Measurements from ENCODE around the gene ANO7.

The ANO7 gene

DNA sequence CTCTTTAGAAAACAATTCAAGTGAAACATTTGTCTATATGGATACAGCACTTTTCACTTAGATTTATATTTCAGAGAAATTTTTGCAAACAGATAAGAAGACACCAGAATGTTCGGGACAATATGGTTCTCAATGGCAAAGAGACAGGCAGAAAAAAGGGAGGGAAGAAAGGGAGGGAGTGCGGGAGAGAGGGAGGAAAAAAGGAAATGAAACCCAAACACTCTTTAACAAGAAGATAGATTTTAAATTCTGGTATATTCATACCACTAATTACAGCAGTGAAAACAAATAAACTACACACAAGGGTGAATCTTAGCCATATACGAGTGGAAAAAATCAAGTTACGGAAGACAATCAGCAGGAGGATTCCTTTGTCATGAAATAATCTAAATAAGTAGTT lies 42.2 kb upstream of the ANO7 start:
- TF ChIP-seq, protein P1, sequence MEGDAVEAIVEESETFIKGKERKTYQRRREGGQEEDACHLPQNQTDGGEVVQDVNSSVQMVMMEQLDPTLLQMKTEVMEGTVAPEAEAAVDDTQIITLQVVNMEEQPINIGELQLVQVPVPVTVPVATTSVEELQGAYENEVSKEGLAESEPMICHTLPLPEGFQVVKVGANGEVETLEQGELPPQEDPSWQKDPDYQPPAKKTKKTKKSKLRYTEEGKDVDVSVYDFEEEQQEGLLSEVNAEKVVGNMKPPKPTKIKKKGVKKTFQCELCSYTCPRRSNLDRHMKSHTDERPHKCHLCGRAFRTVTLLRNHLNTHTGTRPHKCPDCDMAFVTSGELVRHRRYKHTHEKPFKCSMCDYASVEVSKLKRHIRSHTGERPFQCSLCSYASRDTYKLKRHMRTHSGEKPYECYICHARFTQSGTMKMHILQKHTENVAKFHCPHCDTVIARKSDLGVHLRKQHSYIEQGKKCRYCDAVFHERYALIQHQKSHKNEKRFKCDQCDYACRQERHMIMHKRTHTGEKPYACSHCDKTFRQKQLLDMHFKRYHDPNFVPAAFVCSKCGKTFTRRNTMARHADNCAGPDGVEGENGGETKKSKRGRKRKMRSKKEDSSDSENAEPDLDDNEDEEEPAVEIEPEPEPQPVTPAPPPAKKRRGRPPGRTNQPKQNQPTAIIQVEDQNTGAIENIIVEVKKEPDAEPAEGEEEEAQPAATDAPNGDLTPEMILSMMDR (IDR thresholded peaks at IDR 0.05; ENCODE audit: borderline replicate concordance, insufficient read depth, low read depth, low read length), result no peak
- H3K4me3 ChIP-seq (ENCODE audit: low read depth, low read length), result no peak overlapping the region

DNA sequence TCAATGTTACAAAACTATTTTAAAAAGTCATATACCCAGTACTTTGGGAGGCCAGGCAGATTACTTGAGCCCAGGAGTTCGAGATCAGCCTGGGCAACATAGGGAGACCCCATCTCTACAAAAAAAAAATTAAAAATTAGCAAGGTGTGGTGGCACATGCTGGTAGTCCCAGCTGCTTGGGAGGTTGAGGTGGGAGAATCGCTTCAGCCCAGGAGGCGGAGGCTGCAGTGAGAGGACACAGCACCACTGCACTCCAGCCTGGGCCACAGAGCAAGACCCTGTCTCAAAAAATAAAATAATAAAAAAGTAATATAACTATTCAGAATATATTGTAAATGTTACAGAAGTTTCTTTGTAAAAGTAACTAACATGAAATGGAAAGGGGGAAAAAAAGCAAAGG lies 41.1 kb upstream of the ANO7 start:
- TF ChIP-seq, protein P1 (IDR thresholded peaks at IDR 0.05; ENCODE audit: borderline replicate concordance, insufficient read depth, low read depth, low read length), result no peak
- H3K4me3 ChIP-seq (ENCODE audit: low read depth, low read length), result no peak overlapping the region

GRCh38 chr2:241148239-241148638 lies 40.2 kb upstream of the ANO7 start:
- peak overlapping the region; percentile 68 for H3K4me3 ChIP-seq (ENCODE audit: low read depth, low read length)
- TF ChIP-seq, protein P1 (IDR thresholded peaks at IDR 0.05; ENCODE audit: borderline replicate concordance, insufficient read depth, low read depth, low read length), result no peak

- H3K4me3 ChIP-seq (ENCODE audit: low read depth, low read length), result peak within 1 kb of the TSS; percentile 68
- TF ChIP-seq, protein P1 (IDR thresholded peaks at IDR 0.05; ENCODE audit: borderline replicate concordance, insufficient read depth, low read depth, low read length), result no peak
Measured at GRCh38 chr2:241148891-241149674, 39.4 kb upstream of the ANO7 start, which contains the start of gene PASK. TSS of gene PASK (minus strand) at chr2:241149472. CDS start at chr2:241143032, 6,440 bp downstream.

DNA sequence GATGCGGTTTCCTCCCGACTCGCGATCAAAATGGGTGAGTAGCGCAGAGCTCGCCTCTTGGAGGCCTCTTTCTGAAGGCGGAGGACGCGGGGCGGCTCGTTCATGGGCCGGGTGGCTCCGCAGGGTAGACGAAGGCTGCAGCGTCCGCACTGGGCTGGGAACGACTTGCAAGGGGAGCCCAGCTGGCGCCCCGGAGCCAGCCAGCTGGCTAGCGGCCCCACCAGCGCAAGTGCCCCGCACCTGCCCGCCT lies 38.9 kb upstream of the ANO7 start:
- H3K4me3 ChIP-seq (ENCODE audit: low read depth, low read length), result peak overlapping the region; percentile 68
- TF ChIP-seq, protein P1 (IDR thresholded peaks at IDR 0.05; ENCODE audit: borderline replicate concordance, insufficient read depth, low read depth, low read length), result no peak

- peak within 1 kb of the TSS; percentile 68 for H3K4me3 ChIP-seq (ENCODE audit: low read depth, low read length)
- TF ChIP-seq, protein P1 (IDR thresholded peaks at IDR 0.05; ENCODE audit: borderline replicate concordance, insufficient read depth, low read depth, low read length), result peak; percentile 48; the same call in 1 of the 2 replicates
Measured at GRCh38 chr2:241149925-241150659, 38.4 kb upstream of the ANO7 start, which contains the start of gene PPP1R7. TSS of gene PPP1R7 (plus strand) at chr2:241150467. CDS start at chr2:241150496, 29 bp downstream.
